HG03460 (cell line): Measurements from ENCODE around the gene TRIO.
A peak's percentile ranks its signal among the peaks of the same experiment; 100 is the strongest.
"Not testable (repeated sequence)": the region's sequence is repeated elsewhere in the genome, so short reads cannot be mapped to it uniquely, and the experiment has no call there.

ENCODE experiments used
- ATAC-seq: cut with Tn5 transposase; IDR thresholded peaks from one replicate; pipeline ENCODE4 v1.9.1; 2021; ENCODE audit not compliant: unreplicated experiment

Gene TRIO

DNA sequence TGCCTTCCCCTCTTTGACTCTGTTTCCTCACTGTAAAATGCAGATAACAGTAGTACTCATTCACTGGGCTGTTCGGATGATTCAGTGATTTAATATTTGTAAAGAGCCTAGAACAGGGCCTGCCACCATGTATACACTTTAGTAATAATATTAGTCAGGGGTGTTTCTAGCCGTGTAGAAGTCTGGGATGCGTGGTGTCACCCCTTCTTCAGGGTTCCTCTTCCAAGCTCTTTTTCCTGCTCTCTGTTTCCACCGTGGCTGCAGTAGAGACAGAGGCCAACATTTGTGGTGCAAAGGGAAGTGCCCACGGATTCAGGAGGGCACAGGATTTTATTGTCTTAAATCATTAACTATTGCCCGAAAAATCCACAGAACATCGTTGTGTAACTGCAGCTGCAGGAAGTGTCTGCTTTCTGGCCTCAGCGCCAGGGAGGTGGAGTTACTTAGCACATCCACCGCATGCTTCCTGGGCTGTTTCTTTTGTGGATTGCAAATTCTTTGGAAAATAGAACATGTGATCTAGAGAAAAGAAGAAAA, 61.7 kb downstream of the TRIO start:
- peak; percentile 20 for ATAC-seq

DNA sequence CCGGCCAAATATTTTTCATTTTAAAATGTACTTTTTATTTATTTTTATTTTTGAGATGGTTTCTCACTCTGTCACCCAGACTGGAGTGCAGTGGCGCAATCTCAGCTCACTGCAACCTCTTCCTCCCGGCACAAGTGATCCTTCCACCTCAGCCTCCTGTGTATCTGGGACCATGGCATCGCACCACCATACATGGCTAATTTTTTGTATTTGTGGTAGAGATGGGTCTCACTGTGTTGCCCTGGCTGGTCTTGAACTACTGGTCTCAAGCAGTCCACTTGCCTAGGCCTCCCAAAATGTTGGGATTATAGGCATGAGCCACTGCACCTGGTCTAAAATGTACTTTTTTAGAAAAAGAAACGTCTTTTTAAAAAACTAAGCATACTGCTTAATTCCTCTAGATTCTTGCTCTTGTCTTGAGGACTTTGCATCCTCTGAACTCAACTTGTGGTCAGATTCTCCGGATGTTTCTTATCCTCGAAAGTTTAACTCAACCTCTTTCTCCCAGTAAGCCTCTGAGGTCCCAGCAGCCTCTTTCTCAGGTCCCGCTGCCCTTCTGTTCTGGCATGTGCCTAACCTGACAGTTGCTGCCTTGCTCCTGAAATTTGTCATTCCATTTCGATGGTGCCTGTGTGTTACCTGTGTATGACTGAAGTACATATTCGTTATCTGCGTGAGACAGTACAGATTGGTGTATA, 63.0 kb downstream of the TRIO start:
- ATAC-seq, result no peak

DNA sequence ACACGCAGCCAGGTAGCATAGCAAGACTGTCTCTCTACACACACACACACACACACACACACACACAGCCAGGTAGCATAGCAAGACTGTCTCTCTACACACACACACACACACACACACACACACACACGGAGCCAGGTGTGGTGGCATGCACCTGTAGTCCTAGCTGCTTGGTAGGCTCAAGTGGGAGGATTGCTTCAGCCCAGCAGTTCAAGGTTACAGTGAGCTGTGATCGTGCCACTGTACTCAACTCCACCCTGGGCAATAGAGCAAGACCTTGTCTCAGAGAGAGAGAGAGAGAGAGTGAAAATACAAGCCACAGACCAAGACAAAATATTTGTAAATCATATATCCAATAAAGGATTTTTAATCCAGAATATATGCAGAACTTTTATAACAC, 64.3 kb downstream of the TRIO start:
- ATAC-seq, result not testable (repeated sequence)

DNA sequence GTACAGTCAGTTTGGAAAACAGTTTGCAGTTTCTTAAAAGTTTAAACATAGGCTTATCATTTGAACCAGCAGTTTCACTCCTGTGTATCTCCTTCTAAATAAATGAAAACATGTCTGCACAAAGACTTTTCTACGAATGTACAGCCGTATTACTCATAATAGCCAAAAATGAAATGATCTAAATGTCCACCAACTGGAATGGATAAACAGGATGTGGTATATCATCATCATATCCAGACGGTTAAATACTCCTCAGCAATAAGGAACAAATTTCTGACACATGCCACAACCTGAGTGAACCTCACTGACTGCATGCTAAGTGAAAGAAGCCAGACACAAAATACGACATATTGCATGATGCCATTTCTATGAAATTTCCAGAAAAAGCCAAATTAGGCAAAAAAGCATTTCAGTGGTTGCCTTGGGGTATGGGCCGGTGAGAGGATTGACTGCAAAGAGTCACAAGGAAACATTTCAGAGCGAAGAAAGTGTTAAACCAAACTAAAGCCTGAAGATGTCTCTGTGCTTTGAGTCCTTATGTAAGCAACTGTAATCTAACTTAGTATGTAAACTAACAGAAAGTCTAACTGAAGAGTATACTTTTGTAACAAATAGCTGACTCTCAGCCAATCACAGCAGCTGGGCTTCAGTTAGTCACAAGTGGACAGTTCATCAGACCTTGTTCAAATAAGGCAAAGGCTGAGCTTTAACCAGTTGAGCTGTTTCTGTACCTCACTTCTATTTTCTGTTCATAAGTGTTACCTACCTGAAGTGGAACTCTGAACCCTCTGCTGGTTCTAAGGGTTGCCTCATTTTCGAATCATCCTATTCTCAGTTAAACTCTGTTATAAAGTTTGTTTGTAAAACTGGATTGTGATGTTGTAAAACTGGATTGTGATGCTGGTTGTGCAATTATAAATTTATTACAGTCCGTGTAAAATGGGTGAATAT, 65.2 kb downstream of the TRIO start:
- peak; percentile 56 for ATAC-seq

DNA sequence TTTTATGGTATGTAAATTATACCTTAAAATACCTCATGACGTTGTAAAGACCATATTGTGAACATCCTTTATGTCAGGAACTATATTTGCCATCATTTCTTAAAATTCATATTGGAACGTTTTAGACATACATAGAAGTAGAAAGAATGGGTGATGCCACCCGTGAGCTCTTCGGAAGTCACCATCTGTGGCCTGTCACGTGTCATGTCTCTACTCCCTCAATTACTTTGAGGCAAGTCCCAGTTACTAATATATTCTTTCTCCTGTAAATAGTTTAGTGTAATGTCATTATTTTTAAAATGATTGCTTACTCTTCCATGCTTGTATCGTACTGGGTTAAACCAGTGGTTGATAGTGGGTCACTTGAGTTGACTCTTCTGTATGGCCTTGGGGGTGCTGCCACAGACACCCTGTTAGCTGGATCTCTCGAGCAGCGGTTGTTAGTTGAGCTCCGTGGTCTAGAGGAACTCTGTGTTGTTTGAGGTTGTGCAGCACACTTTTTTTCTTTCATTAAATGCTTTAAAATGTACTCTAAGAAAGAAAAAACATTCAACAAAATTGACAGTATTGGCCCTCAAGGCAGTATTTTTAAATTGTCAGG, 66.2 kb downstream of the TRIO start:
- no peak for ATAC-seq

DNA sequence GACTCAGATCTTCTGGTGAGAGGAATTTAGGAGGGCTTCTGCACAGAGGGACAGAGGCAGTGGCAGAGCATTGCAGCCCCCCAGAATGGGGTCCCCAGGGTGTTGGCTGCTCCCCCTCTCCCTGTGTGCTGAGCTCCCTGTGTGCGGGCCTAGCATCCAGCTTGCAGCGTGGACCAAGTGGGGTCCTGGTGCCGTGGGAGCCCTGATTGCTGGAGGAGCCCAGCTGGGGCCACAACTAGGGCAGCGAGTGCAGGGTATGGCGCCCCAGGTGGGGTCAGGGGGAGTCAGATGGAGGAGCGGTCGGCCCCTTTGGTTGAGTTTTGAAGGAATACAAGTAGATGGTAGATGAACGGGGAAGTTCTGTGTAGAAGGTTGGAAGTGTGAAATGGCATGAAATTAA, 66.7 kb downstream of the TRIO start:
- no peak for ATAC-seq

DNA sequence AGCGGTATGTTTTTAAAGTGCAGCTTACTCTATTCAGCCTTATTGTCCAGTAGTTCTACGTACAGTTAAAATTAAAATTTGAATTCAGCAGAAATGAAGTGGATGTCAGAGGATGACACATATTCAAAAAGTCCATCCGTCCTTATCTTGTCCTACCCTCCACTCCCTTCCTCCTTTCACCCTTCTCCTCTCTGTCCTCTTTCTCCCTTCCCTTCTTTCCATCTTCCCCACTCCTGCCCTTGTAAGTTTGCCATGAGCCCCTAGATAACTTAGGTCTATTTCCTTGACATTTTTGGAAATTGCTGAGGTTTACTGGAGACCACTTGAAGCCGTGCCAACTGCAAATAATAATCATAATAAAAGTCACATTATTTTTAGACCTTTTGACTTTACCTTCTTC, 67.6 kb downstream of the TRIO start:
- no peak for ATAC-seq

DNA sequence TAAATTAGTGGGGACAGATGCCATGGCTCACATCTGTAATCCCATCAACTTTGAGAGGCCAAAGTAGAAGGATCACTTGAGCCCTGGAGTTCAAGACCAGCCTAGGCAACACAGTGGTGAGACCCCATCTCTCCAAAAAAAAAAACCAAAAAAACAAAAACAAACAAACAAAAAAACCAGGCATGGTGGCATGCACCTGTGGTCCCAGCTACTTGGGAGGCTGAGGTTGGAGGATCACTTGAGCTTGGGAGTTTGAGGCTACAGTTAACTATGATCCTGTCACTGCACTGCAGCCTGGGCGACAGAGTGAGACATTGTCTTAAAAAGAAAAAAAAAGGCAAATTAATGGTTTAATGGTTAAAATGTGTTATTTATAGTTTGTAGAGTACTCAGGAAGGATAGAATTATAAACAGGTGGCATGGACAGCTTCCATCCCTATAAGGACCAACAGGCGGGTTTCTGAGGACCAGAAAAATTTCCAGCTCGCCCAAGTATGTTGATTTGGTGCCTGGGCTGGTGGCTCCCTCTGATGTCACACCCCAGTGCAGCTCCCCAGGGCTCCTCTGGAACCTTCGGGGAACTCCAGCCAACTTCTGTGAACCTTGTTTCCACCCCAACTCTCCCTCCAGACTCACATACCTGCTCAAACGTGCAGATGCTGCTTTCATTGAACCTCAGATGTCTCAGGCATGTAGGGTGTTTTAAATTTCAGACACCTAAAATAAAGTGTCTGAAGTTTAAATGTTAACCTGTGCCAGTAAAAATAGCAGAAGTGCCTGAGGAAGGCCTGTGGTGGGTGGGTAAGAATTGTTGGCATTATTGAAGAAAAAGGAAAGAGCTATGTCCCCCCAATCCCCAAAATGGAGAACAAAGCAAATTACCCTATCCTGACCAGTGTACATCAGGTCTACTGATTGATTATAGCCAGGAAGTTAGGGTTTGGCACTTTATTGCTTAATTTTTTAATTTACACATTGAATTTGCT, 69.0 kb downstream of the TRIO start:
- ATAC-seq, result peak; percentile 35

DNA sequence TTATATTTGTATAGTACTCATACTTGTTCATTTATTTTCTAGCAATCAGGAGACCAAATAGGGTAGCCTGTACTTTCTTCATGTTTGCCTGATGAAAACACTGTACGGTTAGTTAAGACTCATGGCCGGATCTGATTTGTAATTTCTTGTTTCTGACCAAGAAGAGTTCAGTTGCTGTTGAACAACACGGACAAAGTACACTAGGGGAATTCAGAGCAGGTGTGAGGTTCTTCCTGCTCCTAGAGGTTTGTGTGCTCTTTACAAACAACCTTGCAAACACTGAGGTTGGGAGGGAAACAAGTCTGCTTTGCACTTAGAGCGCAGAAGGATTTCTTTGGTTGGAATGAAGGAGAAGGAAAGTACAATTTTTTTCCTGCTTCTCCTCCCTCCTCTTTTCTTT, 69.7 kb downstream of the TRIO start:
- ATAC-seq, result peak; percentile 28

DNA sequence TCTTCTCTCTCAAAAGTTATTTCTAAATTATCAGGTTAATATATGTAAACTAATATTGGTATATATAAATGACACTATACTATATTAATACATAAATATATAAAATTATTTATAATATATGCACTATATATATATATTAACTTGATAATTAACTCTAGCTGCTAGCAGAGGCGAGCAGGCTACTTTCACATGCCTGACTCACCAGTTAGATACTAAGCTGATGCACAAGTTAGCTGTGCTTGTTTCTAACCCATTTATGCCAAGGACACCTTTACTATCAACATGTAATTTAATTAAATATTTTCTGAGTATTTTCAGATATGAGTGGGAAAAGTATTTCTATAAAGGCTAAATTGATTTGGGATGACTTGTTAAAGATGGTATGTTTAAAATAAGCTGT, 70.1 kb downstream of the TRIO start:
- no peak for ATAC-seq

DNA sequence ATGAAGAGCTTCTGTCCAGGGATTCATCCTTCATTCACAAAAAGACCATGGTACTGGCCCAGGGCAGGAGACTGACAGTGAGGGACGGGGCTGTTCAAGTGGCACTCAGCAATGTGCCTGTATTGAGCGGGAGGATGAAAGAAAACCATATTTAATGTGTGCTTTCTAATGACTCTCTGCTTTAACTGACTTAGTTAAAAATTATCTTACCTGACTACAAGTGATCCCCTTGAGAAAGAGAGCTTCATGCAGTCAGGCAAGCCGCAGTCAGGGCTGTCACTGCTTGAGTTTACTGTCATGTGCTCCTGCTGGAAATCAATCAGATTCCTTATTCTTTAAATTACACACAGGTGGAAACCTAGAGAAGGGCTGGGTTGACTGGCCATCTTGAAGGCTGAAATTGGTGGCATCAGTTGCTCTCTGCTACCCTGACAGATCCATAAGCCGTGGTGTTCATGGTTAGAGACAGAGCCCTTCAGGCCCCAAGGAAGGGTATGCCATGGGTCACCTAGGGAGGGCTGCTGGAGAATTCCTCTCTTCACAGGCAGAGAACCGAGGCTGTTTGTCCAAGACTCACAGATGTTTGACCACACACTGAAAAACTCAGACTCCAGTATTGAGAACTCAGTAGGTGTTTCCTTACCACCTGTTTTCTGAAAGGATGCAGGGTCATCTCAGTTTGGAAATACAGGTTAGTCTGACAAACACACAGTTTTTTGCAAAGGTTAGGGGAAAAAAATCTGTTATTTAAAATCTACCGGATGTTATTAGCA, 70.9 kb downstream of the TRIO start:
- peak; percentile 29 for ATAC-seq

DNA sequence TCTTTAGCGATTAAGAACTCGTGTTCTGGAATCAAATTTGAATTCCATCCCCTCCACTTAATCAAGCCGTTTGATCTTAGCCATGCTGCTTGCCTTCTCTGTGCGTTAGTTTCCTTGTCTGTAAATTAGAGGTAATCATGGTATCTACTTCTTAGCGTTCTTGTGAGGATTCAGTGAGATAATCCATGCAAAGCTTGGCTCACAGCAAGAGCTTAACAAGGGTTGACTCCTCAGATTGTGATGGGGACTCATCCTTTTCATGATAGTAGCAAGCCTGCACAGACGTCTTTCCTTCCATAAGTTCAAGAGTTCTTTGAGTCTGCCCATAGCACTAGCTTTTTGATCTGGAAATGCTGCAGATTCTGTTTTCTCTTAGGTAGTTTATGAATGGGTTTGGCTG, 72.8 kb downstream of the TRIO start:
- no peak for ATAC-seq

DNA sequence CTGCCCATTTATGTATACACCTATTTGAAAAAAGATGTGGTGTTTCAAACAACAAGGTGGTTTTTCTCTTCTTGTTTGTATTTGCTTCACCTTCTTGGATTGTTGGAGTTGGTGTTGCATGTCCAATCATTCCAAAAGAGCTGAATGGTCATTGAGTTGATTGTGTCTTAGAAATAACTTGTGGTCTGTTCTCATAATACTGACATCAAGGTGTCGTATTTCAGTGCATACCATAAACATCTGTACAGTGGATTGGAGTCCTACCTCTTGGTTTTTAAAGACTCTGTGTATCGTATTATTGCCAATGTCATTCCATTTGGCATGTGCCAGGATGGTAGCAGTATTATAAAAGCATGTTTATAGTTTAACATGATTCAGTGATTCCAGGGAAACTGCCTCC, 73.2 kb downstream of the TRIO start:
- ATAC-seq, result no peak

DNA sequence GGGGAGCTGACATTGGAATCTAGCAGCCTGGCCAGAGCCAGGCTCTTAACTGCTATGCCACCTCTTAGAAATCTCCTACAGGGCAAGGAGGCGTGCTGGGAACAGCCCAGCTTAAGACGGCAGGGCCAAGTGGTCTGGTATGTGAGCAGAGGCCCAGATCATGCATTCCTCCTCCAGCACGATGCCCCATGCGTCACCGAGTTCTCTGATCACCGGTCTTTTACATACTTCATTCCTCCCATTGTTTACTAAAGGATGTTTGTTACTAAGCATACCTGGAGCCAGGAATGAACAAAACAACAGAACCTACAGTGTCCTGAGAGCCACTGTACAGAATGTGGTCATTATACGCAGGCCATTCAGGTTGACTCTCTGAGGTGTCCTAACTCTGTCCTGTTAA, 73.8 kb downstream of the TRIO start:
- no peak for ATAC-seq

DNA sequence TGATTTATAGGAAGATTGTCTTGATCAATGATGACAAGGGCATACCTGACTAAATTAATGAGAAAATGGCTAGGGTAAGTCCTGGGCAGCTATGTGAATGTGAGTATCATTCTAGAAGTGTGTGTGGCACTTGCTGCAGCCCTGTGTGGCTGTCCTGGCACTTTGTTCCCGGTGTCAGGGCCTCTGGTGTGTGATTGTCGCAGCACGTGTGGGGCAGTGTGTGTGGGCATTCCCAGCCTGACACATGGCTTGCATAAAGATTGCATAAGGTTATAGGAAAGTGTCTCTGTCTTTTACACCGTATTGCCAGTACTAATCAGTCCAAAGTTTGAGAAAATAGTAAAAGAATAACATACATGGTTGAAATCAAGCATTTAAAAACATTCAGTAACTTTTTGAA, 74.4 kb downstream of the TRIO start:
- ATAC-seq, result no peak

DNA sequence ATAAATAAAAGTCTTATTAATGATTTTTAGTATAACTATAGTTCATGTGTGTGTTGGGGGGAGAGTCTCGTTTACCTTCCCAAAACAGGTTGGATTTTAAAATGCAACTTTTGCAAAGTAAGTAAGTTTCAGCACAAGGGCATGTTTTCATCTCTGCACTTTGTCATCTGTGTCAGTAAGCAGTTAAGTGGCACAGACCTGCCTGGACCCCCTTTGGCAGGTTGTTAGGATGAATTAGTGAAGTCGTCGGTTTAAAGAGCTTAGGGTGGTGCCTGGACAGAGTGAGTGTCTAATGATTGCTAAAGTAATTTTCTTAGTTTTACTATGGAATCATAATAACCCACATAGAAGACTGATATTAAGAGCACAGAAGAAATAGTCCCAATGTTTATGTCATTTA, 74.9 kb downstream of the TRIO start:
- ATAC-seq, result no peak

DNA sequence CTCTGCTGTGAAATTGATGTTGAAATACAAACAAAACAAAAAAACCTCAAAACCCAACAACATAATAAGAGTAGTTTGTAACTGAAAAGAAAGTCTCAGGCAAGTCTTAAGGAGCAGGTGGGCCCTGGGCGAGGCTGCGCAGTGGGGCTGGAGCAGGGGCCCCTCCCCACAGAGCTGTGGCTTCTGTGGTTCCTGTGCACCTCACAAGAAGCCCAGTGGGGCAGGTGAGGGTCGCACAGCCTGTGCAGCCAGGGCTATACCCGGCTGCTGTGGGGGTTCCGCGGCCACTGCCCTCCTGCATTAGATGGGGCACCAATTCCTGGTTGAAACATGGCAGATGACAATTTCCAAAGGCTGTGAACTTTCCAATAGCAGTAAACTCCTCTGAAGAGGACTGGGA, 75.3 kb downstream of the TRIO start:
- ATAC-seq, result no peak

DNA sequence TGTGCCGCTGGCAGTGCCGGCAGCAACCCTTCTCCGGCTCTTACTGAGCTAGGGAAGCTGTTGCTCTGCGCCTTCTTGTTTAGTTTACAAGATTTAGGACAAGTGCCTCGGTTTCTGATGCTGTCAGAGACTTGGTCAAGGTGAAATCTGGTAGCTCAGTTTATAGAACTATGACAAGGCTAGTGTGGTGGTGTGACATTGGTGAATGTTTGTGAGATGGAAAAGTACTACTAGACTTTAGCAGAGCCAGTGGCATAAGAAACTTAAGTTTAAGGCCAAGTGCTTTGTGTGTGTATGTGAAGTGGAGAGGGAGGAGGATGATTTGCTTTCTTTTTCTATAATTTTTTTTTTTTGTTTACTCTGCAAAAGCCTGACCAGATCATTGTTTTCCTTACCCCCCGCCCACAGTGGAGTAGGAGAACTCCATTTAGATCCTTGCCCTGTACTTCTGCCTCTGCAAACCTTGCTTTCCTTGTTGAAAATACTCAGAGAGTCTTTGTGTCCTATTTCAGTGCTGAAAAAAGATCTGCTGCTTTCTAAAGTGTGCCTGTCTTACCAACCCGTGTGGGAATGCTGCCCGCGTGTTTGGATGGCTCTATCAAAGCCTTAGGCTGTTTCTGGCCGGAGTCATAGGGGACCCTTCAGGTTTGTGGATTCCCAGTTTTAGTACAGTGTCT, 75.9 kb downstream of the TRIO start:
- no peak for ATAC-seq

DNA sequence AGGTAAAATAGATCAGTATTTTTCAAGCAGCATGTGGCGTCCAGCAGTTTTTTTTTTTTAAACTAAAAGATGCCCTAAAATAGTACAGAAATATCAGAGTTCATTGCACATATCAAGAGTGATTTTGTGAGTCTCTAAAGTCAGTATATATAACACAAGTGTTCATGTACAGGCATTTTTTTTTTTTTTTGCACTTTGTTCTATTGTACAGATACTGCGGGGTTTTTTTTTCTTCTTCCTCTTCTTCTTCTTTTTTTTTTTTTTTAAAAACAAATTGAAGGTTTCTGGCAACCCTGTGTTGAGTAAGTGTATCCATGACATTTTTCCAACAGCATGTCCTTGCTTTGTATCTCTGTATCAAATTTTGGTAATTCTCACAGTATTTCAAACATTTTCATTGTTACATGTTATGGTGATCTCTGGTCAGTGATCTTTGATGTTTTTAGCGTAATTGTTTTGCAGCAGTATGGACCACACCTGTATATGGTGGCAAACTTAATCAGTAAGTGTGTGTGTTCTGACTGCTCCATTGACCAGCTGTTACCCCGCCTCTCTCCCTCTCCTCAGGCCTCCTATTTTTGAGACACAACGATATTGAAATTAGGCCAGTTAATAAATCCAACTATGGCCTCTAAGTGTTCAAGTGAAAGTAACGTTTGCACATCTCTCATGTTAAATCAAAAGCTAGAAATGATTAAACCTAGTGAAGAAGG, 76.8 kb downstream of the TRIO start:
- no peak for ATAC-seq
